NCI-H460 (cell line): ENCODE measurements around the gene CHD6. TPM values are rescaled to one million over a fixed set of nuclear protein-coding genes. Genes with fewer than 3 reads are reported as not detected.

ENCODE experiments used
- DNase-seq: peaks from one replicate; pipeline ENCODE4 v3.0.0-alpha.2; 2016; ENCODE audit warnings: low read depth; ENCODE audit errors: extremely low read depth
- total RNA-seq: library from RNA; depleted of rRNA; stranded (reverse); fragments of >200 nt; shearing (Covaris generic); gene quantifications from 2 replicates; pipeline ENCODE4 v1.2.3, GENCODE V29; 2014

CHD6 gene
- total RNA-seq, 1 experiment from 2014 or later, result 17.6 TPM

DNA sequence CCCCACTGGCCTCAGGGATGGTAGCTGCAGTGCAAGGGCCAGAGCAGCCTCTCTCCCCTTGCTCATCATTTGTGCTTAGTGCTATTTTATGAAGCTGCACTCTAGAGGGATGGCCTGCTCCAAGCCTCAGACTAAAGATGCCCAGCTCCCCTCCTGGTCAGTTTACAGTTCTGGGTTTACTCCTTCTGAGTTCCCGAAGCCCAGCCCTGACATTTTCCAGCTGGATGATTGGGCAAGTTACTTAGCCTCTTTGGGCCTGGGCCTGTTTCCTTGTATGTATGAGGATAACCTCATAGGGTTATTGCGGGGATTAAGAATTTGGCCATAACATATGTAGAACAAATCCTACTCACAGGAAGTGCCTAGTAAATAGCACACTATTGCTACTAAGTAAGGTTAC, 219.8 kb downstream of the CHD6 start:
- no peak for DNase-seq

DNA sequence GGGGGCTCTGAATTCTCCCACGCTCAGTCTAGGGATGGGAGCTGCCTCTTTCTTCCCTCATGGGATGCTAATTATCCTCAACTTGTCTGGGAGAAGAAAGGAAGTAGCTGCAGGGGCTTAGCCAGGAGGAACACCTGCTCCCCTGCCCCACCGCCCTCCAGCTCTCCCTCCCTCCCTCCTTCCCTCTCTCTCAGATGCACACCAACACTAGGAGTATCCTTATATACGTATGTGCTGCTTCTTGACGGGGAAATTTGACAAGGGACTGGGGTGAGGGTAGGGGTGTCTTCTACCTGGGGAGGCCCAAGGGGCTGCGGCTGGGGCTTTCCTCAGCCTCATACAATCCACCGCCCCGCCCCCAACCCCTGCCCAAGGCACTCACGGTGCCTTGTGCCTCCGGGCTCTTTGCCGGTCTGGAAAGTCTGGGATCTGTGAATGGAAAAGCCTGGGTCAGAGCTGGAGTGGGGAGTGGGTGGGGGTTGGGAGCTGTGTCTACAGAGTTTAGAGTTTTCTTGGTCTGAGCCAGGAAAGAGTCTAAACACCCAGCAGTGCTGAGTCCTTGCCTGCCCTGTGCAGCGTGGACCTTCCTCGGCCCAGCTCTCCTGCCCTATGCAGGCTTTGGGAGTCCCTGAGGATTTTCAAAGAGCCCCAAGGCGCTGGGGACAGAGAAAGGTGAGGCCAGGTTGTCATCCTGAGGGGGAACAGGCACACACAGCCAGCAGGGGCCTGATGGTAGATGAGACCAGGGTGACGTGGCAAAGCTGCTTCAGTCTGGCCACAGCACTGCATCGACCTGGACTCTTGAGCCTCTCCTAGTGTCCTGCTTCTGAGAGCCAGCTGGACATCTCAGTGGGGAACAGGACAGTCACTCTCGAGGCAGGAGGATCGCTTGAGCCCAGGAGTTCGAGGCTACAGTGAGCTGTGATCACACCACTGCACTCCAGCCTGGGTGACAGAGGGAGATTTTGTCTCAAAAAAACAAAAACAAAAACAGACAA, 222.2 kb downstream of the CHD6 start:
- DNase-seq, result no peak

DNA sequence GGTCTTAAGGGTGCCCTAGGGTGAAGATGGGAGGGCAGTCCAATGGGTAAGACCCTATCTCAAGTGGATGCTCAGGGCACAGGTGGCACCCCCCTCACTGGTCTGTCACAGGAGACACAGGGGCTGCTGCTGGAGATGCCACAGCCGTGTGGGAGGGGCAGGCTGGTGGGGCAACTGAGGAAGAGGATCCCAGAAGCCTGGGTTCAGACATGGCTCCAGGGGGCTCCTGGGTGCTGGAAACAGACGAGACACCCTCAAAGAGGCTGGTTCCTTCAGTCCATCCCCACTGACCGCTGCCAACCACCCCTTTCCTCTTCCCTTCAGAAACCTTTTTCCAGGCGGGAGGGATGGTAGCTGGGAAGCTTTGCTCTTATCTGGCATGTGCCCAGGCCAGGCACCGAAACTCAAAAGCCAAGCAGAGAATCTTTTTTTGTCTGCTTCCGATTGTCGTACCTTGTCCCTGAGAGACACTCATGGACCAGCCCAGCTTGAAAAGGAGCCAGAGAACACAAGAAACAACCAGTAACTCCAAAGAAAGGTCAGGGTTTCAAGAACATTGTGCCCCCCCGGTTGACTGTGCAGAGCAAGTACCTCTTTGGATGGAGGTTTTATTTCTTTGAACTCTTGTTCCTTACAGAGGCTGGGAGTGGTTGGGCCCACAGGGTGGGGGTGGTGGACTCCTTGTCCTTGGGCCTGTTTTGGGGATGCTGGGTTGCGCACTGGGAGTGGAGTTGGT, 223.1 kb downstream of the CHD6 start:
- DNase-seq, result no peak

DNA sequence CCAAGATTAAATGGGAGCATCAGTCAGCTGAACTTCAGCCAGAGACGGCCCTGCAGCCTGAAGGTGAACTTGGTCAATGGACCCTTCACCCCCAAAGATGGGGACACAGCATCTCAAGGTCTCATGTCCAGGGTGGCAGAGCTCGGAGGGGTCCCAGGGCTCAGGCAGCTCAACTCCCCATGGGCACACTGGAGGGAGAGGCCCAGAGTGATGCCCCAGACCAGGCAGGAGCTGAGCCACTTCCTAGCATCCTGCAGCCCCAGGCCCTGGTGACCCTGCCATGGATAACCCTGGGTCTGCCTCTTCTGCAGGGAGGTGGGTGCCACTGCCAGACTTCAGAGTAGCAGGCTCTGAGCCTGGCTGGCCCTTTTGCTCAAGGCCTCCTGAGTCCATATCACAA, 224.1 kb downstream of the CHD6 start:
- DNase-seq, result no peak

DNA sequence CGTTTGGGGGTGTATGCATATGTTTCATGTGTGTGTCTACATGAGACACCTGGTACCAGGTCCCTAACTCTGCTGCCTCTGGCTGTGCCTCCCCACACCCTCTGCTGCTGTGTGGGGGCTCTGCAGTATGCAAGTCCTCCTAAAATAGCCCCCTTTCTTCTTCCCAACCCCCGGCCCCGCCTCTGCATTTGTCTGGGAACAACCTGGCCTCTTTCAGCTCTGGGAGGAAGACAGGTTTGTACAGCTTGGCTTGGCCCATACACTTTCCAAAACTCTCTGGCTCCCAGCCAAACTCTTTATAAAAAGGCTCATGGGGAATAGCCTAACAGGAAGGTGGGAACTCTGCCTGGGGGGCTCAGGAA, 224.5 kb downstream of the CHD6 start:
- DNase-seq, result no peak

DNA sequence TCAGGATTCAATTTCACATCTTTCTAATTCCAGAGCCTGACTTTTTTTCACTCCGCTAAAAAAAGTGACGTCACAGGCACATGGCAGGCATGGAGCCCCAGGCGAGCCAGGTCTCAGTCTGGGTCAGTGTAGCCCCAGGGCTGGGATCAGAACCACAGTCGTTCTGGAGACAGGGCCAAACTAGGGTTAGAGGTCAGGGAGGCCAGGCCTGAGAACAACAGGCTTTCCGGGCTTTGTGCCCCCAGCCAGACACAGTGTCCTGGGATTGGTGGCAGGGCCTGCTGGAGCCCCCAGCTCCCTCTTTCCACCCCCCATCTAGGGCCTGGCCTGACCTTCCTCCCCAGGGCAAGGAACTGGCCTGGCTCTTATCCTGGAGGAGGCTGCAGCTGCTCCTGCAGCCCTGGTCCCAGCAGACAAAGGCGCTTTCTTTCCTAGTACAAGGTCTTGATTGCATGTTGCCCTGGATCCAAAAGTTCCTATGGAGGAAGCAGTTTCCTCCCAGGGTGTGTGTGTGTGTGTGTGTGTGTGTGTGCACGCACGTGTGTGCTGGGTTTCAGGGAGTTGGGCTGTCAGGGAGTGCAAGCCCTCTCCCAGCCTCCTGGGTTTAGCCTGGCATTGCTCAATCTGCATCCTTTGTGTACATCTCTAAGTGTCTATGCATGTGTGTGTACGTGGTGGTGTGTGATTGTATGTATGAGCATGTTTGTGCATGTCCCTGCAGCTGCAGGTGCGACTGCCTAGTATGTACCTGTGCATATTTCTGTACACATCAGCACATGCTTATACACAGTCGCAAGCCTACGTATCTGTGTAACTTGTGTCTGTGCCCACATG, 225.1 kb downstream of the CHD6 start:
- DNase-seq, result no peak

DNA sequence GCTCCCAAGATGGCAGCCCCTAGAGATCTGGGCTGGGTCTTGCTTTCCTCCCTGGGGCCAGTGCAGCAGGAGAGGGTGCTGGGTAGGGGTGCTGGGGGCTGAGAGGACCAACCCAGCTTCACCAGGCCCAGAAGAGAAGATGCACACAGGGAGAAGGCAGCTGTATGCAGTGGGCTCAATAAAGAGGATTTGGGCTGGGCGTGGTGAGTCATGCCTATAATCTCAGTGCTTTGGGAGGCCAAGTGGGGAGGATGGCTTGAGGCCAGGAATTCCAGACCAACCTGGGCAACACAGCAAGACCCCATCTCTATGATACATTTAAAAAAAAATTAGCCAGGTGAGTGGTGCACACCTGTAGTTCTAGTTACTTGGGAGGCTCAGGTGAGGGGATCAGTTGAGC, 225.9 kb downstream of the CHD6 start:
- DNase-seq, result no peak

DNA sequence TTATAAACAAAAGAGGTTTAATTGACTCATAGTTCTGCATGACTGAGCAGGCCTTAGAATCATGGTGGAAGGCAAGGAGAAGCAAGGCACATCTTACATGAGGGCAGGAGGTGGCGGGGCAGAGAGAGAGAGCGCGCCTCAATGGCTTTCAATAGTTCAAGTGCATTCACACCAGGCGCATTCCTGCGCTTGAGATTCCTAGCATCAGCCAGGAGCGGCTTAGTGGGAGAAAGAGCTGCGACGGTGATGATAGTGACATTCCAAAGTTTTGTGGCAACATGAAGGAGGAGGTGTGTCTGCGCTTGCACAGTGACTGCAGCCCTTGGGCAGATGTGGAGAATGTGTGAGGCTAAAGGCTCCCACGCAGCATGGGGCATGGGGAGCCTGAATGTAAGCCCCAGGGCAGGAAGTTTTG, 226.6 kb downstream of the CHD6 start:
- DNase-seq, result no peak

DNA sequence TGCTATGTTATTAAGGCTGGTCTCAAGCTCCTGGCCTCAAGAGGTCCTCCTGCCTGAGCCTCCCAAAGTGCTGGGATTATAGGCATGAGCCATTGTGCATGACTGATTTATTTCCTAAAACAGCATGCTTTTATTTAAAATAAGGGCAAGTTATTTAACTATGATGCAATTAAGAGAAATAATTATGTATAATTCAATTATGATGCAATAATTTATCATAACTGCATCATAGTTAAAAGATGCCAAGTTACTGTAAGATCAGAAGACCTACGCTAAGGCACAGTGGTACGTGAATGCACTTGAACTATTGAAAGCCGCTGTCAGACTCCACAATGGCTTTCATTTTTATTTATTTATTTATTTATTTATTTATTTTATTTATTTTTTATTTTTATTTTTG, 227.3 kb downstream of the CHD6 start:
- DNase-seq, result no peak

DNA sequence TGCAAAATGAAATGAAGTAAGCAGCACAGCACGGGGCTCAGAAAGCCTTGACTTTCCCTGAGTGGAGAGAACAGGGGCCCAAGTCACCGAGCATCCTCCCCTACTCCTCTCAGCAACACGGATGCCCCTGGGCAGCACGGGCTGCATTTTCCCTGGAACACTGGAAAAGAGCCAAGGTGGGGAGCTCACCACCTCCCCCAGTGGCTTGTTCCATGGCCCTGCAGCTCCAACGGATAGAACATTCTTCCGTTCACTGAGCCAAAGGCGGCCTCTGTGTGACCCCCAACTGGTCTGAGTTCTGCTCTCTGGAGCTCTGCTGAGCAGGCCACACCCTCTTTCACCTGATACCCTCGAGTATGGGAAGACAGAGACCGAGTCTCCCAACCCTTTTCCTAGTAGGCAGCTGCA, 230.7 kb downstream of the CHD6 start:
- no peak for DNase-seq

DNA sequence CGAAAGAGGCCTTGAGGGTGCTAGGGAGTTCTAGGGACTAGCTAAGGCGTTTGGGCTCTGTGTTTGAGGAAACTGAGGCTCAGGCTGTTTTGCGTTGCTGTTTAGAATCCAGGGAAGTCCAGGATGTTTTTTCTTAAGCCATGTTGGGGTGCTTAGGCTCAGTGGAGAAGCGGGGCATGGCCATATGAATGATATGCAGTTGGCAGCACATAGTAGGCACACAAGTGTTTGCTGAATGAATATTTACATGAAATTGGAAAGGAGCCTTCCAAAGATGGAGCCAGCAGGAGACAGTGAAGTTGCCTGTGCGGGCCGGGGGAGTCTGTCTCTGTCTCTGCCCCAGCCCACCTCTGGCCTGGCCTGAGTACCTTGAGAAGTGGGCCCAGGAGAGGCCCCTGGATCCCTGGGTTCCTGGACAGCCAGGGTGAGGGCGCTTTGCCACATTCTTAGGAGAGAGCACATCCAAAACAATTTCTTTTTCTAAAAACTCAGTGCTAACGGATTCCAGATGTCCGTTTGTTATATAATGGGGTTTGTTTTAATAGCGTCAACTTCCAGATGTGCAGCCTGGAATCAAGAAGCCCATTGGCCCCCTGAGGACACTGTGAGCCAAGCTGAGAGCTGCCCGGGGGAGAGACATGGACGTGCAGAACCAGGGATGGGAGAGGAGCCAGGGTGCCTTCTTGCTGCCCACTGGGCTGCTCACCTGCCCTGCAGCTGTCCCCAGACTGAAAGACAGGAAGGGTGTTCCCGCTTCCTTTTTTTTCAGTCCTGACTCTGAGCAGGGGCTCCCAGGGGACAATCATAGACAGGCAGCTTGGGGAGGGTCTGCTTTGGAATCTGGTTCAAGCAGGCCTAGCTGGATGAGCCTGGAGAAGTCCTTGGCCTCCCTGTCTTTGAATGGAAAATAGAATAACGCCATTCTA, 231.4 kb downstream of the CHD6 start:
- DNase-seq, result no peak

DNA sequence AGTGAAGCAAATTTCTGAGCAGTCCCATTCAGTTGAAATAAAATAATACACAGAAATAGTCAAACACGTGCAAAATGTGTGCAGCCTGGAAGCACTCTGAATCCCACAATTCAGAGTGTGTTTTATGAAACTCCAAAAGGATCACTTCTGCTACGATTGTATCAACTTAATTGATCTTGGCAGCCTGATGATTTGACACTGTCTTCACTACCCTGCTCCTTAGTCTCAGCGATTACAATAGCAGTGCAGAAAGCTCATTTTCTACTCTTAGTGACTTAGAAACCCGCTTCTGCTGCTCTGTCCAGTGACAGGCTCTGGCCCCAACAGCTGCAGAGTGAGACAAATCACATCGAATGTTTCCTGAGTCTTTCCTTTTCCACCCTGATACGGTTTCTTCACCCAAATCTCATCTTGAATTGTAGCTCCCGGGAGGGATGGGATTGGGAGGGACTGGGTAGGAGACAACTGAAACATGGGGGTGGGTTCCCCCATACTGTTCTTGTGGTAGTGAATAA, 235.3 kb downstream of the CHD6 start:
- DNase-seq, result no peak

DNA sequence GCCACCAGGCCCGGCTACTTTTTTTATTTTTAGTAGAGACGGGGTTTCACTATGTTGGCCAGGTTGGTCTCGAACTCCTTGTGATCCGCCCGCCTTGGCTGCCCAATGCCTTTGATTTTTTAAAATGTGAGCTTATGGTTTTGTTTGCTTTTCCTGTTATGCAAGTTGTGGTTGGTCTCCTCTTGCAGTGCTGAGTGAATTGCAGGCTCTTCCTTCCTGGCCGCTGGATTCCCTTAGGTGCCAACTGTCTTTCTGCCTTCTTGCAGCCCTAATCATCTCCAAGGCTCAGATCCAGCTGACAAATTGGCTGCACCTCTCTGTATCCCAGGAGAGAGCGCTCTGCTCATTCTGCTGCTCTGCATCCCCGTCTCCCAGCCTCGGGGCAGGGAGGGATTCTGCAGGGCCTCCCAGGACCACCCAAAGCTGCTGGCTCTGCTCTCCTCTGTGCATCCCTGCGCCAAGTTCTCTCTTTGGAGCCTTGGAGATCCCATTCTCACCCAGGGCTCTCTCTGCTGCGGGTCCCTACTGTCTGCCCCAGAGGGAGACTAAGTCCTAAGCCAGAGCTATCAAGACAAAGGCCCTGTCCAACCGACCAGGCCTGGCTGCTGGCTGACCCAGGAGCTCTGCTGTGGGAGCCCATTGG, 237.5 kb downstream of the CHD6 start:
- no peak for DNase-seq

DNA sequence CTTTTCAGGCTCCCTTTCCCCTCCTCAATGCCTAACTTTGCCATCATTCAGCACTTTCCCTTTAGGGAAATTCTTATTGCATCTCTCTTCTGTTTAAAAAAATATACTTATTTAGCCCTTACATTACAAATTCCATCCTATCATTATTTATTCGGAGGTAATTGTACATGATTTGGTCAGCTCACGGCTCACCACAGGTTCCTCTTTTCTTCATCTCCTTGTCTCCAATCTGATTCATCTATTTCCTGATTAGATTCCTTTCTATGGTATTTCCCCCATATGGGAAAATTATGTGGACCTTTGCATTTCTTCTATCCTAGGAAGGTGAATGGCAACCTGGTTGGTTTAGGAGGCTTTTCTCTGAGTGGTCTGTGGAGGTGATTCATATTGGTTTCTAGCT, 238.6 kb downstream of the CHD6 start:
- DNase-seq, result no peak

DNA sequence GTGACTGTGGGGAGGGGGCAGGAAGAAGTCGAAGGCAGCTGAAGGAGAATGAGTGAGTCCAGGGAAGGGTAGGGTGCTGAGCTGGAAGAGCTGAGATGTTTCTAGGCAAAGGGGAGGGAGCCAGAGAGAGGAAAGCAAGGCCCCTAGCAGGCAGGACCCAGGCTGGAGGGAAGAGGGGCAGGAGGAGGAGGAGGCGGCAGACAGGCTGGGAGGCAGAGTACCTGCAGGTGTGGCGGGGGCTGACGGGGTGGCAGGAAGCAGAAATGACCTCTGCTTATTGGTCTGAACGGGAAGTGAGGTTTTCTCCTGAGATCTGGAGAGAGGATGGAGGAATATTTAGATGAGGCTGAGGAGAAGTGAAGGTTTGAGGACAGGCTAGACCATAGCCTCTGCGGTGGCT, 240.9 kb downstream of the CHD6 start:
- DNase-seq, result no peak

DNA sequence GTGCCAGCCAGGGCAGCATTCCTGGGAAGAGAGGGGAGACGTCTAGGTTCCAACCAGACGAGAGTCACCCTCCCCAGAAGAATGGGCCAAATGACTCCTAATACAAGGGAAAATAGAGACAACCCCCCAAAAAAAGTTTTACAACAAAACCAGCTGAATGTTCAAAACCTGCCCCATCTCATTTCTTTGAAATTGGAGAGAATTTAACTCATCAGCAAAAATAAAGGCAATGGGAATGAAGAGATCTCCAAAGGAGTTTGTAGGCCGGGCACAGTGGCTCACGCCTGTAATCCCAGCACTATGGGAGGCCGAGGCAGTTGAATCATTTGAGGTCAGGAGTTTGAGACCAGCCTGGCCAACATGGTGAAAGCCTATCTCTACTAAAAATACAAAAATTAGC, 241.8 kb downstream of the CHD6 start:
- DNase-seq, result no peak

DNA sequence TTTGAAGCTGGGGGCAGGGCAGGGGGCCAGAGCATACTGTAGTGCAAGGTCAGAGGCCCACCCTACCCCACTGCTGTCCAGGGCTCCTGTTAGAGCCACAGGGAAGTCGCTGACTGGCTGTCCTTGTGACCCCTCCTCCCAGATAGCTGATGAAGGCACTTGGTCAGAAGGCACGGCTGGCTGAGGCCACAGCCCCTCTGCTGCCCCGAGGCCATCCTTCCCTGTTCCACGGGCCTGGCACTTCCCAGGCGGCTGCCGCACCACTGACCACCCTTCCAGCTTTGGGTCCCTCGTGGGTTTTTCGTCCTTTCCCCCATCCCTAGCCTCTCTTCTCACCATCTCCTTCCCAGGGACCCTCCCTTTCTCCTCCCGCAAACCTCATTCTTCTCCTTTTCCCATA, 242.3 kb downstream of the CHD6 start:
- DNase-seq, result no peak

DNA sequence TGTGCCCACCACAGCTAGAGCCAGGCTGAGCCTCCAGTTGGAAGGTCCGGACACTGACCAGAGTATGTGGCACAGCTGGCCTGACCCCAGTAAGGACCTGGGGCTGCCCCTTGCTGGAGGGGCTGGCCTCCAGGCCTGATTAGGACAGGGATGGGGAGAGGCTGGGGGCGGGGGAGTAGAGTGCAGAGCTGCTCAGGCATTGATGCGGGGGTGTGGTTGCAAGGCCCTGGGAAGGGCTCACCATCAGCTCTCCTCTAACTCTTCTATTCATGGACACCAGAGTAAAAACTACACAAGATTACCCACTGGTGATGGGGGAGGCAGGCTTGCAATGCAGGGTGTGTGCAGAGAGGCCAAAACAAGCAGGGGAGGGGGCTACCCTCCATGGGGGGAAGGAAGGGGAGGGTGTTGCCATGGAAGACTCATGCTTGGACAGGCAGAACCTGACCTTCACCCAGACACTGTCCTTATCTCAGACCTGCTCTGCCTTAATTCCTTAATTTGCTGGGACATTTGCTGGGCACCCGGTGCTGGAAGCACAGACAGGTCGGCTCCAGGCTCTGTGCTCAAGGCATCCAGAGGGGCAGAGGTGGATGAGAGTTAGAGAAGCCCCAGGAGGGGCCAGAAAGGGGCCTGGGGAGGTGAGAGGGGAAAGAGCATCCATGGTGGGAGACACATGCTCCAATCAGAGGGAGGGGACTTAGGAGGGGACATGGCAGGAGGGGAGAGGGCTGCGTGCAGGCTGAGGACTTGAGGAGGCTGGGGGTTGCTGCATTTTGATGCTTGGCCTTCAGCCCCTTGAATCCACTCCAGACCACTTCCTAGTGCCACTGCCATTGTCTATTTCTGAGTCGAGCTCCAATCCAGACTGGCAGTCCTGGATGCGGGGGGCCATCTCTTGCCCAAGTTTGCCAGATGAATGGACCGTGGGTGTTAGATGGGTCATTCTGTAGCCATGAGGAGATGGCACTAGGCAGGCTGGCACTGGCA, 244.0 kb downstream of the CHD6 start:
- DNase-seq, result no peak
